GM18858 (cell line): Measurements from ENCODE around the gene GRIN2A.

Experiments
- ATAC-seq: cut with Tn5 transposase; IDR thresholded peaks from one replicate; pipeline ENCODE4 v1.9.1; 2021; ENCODE audit not compliant: unreplicated experiment

The GRIN2A gene

DNA sequence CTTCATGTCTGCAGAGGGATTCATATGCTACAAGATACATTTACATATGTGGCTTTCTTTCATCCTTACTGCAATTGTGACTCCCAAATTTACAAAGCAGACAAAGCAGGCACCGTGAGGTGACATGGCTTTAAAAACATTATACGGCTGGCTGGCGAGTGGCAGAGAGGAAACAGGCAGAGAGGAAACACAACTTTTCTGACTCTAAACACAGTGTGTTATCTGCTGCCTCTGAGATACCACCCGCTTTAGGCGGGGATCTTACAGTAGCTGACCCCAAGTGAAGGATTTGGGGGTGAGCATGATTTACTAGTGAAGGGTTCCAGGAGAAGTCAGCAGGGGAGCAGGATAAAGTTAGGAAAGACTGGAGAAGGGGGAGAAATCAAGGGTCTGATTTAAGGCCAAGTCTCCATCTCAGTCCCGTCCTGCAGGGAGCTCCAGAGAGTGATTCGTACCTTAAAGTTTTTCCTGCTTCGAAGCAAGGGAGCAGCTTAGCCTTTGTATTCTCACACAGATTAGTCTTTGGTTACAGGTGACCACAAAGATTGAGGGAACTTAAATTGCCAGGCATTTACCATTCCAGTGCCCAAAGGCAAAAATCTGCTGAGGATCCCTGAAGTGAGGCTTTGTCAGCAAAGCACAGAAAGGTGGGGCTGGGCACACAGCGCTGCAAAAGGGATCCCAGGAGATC lies 355.0 kb downstream of the GRIN2A start:
- no peak for ATAC-seq

DNA sequence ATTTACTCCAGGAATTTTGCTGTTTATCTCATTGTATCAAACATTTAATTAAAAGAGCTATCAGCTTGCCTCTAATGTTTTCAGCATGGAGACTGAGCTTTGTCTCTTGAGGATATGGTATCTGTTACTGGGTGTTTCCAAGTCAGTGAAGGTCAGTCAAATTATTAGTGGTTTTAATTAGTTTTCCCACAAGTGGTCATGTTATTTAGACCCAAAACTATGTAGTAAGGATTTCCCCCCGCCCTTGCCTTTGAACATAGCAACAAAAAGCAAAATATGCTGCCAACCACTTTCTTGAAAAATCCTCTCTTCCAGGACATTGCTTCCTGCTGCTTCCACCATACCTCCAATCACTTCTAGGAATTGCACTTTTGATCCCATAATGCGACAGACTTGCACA lies 355.6 kb downstream of the GRIN2A start:
- ATAC-seq = no peak

DNA sequence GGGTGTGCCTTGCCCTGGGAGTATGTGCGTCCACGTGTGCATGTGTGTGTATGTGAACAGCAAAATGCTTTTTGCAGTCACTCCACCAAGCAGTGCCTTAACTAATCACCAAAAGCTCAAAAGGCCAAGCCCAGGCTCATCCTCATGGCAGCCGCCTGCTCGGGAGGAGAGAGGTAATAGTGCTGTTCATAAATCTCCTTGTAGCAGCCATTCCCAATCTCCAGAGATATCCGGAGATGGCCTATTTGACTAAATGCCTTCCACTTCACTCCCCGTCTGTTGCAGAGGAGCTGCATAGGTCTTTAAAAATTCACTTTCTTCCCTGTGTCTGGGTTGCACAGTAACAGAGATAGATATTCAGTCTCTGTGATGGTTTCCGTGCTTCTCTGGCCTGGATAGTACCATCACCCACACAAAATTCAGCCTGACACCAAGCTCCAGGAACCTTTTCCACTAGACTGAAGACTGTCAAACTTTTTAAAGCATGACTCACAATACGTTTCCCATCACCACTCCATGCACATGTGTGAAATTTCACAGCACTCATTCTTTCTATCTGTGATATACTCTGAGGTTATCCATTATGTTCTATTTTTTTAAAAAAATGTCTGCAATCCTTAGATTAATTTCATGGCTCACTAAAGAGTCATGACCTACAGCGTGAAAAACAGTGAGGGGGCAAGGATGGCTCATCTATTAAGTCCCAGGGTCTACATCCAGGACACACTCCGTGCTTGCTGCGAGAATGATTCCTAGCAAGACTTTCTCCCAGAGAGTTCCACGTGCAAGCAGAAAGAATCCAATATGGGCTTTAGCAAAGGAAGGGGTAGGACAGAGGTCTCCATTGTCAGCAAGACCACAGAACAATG lies 357.8 kb downstream of the GRIN2A start:
- no peak for ATAC-seq

DNA sequence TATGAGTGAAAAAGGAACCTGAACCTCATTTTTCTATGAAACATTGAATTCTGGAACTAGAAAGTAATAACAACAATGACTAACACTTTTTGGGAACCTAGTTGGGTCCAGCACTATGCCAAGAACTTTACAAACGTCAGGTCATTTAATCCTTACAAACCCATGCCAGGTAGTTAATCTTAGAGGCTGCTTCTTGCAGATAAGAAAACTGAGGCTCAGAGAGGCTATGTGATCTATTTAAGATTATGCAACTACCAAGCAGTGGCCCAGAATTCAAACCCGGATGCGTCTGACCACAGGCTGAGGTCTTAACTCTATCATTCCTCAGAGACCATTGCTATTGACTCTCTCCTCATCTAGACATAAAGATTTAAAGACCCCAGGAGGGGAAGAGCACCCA lies 358.7 kb downstream of the GRIN2A start:
- ATAC-seq = no peak

DNA sequence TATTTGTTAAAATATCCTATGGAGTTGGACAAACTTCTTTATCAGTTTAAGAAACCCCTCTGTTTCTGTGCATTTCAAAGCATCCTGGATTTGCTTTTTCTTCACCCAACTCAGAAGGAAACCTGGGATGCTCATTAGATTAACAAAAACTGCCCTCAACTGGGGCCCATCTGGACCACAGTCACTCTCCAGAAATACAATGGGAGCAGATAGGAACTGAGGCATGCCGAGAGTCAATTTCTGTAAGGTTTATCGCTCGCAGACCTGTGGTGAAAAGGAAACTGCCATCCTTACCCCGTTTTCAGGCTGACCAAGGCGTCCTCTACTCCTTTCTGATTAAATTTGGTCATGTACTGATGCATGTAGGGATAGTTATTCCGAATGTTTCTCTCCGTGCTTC lies 360.3 kb downstream of the GRIN2A start:
- ATAC-seq = no peak

DNA sequence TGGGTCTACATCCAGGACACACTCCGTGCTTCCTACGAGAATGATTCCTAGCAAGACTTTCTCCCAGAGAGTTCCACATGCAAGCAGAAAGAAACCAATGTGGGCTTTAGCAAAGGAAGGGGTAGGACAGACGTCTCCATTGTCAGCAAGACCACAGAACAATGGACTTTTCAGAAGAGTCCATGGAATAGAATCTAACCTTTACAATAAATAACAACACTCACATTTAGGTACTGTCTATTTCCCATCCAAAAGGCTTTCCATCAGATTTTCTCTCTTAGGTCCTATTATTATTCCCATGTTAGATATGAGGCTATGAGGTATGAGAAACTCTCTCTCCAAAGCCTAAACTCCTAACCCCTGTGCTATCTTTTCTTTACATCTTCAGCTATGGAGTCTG lies 360.9 kb downstream of the GRIN2A start:
- ATAC-seq = no peak

DNA sequence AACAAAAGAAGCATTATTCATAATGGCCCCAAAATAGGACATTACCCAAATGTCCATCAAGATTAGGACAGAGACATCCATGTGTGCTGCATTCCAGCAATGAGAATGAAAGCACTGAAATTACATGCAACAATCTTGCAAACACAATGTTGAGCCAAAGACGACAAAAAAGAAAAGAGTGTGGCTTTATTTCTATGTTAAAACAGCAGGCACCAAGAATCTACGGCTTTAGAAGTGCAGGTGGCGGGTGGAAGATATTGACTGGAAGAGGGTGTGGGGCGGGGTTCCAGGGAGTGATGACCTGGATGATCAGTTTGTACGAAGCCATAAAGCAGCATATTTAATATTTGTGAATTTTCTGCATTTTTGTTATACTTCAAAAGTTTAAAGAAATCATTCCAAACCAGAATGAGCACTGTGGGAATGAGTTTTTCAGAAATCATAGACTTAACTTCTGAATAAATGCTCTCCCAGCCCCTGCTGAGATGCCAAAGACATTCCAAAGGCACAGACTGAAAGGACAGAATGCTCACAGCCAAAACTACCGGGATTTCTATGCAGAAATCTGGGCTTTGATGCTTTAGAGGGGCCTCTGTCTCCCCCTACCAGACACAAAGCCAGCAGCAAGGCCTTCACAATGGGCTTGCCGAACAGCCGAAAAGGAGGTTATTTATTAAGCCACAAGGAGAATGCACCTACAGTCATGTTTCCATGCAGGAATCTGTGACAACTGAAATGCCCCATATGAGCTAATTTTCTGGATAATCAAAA lies 361.6 kb downstream of the GRIN2A start:
- ATAC-seq = no peak

DNA sequence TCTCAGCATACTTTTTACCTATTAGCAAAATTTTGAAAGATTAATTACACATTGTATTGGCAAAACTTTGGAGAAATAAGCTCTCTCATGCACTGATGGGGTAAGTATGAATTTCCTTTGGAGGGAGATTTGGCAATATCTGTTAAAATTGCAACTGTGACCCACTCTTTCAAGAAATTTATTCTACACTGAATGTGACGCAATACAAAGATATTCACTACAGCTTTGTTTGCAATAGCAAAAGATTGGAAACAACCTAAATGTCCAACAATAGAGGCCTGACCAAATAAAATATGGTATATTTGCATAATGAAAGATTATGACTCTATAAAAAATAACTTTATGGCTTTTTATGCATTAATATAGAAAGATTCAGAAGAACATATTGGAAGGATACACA lies 363.5 kb downstream of the GRIN2A start:
- ATAC-seq = no peak

DNA sequence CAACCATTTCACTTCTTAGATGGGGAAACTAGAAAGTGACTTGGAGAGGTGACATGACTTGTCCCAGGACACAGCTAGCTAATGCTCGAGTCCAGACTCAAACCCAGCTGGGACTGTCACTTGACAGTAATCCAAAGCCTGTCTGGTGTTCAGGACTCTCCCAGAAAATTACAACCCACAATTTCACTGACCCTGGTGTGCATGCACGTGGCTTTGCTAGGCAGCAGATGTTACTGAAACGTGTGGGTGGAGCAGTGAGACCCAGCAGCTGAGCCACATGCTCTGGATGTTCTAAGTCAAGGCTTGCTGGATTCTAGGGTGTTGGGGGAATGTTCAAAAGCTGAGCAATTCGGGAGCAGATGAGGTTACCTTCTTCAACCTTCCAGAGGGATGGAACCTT lies 364.6 kb downstream of the GRIN2A start:
- ATAC-seq = no peak

DNA sequence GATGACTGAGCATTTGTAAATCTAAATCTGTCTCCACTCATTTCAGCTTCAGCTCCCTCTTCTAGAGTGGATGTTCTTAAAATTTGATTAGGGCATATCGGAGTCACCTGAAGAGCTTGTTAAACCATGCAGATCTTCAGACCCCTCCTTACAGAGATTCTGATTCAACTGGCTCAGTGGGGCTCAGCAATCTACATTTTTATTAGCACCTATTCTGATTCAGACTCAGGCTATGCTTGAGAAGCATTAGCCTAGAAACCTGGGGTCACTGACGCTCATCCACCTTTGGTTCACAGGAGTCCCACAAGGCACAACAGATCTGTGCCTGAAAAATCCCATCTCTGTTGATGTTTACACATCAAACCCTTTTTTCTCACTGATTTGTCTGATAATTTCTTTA lies 365.6 kb downstream of the GRIN2A start:
- no peak for ATAC-seq

DNA sequence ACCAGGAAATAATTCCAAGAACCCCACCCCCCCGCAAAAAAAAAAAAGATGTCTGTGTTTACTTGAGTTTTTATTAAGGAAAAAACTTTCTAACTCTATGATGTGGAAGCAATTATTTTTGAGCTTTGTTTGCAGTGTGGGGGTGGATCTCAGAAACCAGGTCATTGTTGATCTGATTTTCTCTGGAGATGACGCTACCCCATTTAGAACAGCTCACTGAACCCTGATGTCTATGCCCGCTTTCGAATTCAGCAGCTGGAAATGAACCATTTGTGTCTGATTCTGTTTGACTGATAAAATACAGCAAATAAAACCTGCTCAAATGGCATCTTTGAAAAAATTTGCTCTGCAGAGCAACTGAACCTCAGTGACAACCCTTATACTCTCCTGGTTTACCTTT lies 368.6 kb downstream of the GRIN2A start:
- no peak for ATAC-seq

DNA sequence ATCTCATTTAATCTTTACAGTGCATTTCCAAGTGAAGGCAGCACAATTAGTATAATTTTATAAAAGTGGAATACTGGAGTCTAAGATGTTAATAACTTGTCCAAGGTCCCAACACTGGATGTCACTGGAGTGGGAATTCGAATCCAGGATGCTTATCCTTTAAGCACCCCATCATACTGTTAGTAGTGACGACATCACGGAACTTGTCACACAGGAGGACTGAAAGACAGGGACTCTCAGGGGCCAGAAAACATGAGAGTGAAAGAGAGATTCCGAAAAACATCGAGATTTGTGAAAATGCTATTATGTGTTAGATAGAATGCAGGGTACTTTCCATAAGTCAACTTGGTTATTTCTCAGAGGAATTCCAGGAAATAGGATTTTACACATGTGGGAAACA lies 374.0 kb downstream of the GRIN2A start:
- no peak for ATAC-seq

DNA sequence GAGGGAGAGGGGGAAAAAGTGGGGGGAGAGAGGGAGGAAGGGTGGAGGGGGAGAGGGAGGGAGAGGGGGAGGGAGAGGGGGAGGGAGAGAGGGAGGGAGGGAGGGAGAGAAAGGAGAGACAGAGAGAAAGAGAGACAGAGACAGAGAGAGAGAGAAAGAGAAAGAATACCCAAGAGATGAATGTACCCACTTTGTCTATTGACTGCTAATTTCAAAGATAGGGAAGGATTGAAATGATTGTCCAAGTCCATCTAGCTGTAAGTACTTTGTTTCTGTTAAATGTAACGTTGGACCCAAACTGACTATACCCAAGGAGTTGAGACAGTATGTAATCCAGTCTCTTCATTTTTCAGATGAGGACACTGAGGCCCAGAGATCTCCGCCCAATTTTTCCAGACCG lies 374.9 kb downstream of the GRIN2A start:
- ATAC-seq = no peak

DNA sequence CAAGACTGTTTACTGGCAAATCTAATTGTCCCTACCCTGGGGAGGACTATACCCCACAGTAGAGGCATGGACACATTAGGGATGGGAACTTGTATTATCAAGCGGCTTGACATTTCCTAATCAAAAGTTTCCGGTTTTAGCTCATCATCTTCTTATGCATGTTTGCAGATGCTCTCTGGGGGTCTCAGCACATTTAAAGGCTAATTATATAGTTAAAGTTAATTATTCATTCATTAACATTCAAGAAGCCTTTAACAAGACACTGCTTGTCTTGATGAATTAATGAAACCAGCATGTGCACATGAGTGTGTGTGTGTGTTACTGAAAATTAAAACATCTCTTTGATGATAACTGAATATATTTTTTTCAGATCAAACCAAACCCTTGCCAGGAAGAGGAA lies 377.1 kb downstream of the GRIN2A start:
- ATAC-seq = no peak

DNA sequence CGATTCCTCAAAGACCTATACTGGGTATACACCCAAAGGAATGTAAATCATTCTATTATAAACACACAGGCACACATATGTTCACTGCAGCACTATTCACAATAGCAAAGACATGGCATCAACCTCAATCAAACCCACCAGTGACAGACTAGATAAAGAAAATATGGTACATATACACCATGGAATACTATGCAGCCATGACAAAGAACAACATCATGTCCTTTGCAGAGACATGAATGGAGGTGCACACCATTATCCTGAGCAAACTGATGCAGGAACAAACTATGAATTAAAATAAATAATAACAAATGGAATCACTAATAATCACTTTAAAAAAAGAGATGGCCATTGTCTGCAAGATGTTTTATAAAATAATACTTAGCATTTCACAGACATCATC lies 380.1 kb downstream of the GRIN2A start:
- no peak for ATAC-seq

DNA sequence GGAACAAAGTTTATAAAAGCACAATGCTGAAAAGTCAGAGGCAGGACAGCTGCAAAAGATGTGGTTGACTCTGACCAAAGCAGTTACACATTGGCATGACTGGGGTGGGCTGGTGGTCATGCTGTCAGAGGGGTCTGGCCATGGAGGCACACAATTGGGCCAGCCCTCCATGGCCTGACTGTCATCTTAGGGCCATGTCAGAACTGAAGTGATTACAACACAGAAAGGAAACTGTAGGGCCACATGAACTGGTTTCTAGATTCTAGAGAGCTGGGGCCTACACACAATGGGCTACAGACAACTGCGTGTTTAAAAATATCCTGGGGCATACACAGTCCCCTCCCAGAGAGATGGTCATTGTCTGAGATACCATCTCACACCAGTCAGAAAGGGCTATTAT lies 380.6 kb downstream of the GRIN2A start:
- no peak for ATAC-seq

DNA sequence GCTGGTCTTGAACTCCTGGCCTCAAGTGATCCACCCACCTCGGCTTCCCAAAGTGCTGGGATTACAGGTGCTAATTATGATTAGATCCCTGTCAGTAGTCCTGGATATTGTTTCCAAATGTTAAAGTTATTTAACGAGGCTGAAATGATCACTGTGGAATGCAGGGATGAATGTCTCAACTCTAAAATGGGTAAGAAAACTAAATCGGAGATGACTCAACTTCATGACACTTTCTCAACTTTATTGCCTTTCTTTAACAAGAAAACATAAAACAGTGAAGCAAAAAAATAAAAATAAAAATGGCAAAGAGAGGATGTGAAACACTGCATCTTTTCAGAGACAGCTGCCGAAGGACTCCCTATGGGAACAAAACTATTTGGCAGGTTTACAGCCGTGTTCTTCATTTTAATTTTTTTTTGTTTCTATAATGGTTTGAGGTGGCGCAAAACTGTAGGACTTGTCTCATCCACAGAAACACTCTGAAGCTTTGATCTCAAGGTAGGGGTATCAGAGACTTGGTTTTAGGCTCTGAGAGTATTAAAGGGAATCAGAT lies 382.0 kb downstream of the GRIN2A start:
- ATAC-seq = no peak

DNA sequence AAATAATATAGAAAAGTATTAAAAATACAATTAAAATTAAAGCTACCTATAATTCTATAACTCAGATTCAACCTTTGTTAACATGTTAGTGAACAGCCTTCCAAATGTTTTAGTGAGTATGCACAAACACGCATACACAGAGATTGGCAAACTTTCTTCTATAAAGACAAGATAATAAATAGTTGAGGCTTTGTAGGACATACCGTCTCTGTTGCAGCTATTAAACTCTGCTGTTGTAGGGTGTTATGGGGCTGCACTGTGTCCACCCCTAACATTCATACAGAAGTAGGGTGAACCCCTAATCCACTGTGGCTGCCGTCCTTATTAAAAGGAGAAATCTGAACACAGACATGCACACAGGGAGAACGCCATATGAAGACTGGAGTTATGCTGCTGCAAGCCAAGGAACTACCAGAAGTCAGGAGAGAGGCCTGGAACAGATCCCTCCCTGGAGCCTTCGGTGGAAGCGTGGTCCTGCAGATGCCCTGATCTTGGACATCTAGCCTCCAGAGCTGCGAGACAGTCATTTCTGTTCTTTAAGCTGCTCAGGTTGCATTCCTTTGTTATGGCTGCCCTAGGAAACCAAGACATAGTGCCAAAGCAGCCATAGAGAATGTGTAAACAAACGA lies 383.2 kb downstream of the GRIN2A start:
- no peak for ATAC-seq

DNA sequence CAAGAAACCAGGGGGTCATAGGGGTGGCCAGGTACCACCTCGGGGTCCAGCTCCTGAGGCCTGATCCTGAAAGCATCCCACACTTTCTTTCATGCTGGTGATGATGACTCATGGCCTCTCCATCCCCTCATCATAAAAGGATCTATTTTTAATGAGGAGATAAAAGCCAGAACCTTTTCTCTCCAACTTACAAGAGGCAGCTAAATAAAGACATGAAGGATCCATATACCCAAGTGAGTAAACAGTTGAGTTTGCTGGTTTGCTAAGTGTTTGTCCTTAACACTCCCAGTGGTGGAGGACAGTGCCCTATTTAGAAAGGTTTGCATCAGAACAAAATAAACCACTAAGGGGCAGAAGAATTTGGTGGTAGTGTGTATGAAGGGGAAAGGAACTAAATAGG lies 383.8 kb downstream of the GRIN2A start:
- ATAC-seq = no peak

DNA sequence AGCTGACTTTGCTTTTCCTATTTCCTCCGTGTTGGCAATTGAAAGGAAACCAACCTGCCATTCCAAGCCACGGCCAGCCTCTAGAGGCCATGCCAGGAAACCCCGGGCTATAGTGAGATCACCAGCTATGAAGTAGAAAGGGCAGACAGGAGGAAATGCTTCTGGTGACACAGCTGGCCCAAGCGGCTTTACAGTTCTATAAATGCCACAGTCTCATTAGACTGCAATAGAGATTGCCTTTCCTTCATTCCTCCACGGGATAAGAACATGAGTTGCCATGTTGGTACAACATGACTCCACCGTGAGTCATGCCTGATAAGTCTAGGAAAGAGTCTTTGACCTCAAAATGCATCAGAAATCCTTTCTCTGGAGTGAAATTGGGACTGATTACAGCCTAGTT lies 384.9 kb downstream of the GRIN2A start:
- no peak for ATAC-seq

DNA sequence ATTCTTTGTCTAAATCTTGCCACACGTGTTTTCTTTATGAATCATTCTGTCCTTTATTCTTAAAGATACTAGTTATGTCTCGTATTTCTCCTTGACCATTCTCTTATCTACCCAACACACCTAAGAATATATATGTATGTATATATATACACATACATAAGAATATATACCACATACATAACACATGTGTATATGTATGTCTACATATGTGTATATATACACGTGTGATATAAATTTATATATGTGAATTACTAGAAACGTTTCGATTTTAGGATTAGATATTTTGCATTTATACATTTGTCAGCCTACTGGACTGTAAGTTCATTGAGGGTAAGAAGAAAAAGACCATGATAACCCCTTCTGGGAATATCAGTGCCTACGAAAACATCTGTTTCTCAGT lies 388.6 kb downstream of the GRIN2A start:
- no peak for ATAC-seq
